IMR-90 (cell line): ENCODE data around the gene RHOF.

Source experiments
- CEBPB ChIP-seq: IDR thresholded peaks from 2 replicates; pipeline ENCODE4 v1.6.1; 2012; ENCODE audit warnings: low read depth, low read length, improper control_type of control experiment
- CTCF ChIP-seq: conservative IDR thresholded peaks from 2 replicates; pipeline ENCODE4 v1.5.1; 2012; ENCODE audit warnings: mild to moderate bottlenecking, low read depth, low read length, improper control_type of control experiment
- ELK1 ChIP-seq: fragments of 150-350 bp; IDR thresholded peaks from 2 replicates; pipeline ENCODE4 v1.6.1; 2016; ENCODE audit warnings: low read depth, mild to moderate bottlenecking, low read length, moderate library complexity, borderline replicate concordance
- FOS ChIP-seq: fragments of 150-350 bp; IDR thresholded peaks from 2 replicates; pipeline ENCODE4 v1.6.1; 2016; ENCODE audit warnings: low read depth, low read length
- MAFK ChIP-seq: IDR thresholded peaks from 2 replicates; pipeline ENCODE4 v1.6.1; 2012; ENCODE audit warnings: low read depth, low read length, improper control_type of control experiment
- MXI1 ChIP-seq: IDR thresholded peaks from 2 replicates; pipeline ENCODE4 v1.6.1; 2012; ENCODE audit warnings: low read depth, mild to moderate bottlenecking, low read length, moderate library complexity, borderline replicate concordance
- POLR2A ChIP-seq: IDR thresholded peaks from 2 replicates; pipeline ENCODE4 v1.6.1; 2012; ENCODE audit warnings: mild to moderate bottlenecking, low read depth, low read length
- RAD21 ChIP-seq: IDR thresholded peaks from 2 replicates; pipeline ENCODE4 v1.6.1; 2012; ENCODE audit warnings: low read length, improper control_type of control experiment
- RCOR1 ChIP-seq: IDR thresholded peaks from 2 replicates; pipeline ENCODE4 v1.6.1; 2012; ENCODE audit warnings: mild to moderate bottlenecking, low read length, improper control_type of control experiment; ENCODE audit not compliant: insufficient replicate concordance
- RFX5 ChIP-seq: IDR thresholded peaks from 2 replicates; pipeline ENCODE4 v1.8.0; 2012; ENCODE audit warnings: low read depth, mild to moderate bottlenecking, low read length, moderate library complexity
- SMC3 ChIP-seq: fragments of 150-350 bp; IDR thresholded peaks from 2 replicates; pipeline ENCODE4 v1.6.1; 2016; ENCODE audit warnings: low read depth, mild to moderate bottlenecking, antibody characterized with exemption, low read length, moderate library complexity
- TF ChIP-seq, protein P1 (sequence below): fragments of 150-350 bp; IDR thresholded peaks from 2 replicates; pipeline ENCODE4 v1.6.1; 2017; ENCODE audit warnings: mild to moderate bottlenecking, antibody characterized with exemption, low read length, low read depth

DNA sequence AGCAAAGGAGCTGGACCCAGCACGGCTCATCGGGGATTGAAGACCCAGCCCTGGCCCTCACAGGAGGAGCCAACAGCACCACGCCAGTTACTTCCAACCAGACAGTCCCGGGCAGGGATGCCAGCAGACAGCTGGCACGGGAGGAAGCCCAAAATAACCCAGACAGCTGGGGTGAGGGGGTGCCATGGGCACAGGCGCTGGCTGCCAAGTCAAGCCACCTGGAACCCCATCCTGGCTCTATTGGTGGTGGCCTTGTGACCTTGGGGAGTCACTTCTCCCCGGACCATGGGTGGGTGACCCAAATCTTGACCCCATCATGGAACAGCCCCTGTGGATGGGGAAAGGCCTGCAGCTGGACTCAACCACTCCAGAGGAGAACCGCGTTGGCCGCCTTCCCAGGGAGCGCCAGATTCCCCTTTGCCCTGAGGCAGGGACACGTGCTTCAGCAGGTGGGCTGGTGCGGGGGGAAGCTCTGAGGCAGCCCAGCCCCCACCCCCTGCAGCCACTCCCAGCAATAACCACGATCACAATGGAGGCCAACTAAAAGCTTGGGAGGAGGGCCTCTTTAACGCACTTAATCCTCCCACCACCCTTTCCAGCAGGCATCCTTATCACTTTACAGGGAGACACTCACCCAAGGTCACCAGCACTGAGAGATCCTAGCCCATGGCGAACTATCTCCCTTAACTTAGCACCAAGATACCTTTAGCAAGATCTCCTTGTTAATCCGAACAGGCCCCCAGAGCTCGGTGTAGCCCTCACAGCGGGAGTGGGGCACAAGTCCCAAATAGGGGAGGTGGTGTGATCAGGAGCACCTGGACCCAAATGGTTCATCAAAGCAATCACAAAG, 4.7 kb upstream of the RHOF start:
- TF ChIP-seq CTCF (no peak), RFX5 (no peak), POLR2A (no peak), MXI1 (no peak), MAFK (no peak), RAD21 (no peak), ELK1 (no peak), RCOR1 (no peak), FOS (no peak), CEBPB (no peak), SMC3 (no peak)
- TF ChIP-seq, protein P1, sequence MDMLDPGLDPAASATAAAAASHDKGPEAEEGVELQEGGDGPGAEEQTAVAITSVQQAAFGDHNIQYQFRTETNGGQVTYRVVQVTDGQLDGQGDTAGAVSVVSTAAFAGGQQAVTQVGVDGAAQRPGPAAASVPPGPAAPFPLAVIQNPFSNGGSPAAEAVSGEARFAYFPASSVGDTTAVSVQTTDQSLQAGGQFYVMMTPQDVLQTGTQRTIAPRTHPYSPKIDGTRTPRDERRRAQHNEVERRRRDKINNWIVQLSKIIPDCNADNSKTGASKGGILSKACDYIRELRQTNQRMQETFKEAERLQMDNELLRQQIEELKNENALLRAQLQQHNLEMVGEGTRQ = peak; percentile 38; the same call in 1 of the 2 replicates
